ENCODE results near the gene TTLL10.

The TTLL10 gene

GRCh38 chr1:1200876-1201810 is 27.5 kb downstream of the TTLL10 start:
- DNase-seq (ENCODE audit: insufficient read length) (no peak), FAIRE-seq (peak; percentile 5)
- no peak for TF ChIP-seq POLR2AphosphoS5 (IDR thresholded peaks at IDR 0.05; ENCODE audit: low read depth, low read length)
- no peak for TF ChIP-seq TAF1 (IDR thresholded peaks at IDR 0.05; ENCODE audit: borderline replicate concordance, low read depth, low read length)
- TF ChIP-seq POLR2A (IDR thresholded peaks at IDR 0.05; ENCODE audit: low read depth, low read length): no peak

- no peak for DNase-seq (ENCODE audit: insufficient read length)
- TF ChIP-seq POLR2A (IDR thresholded peaks at IDR 0.05; ENCODE audit: low read depth, low read length) (no peak), TAF1 (IDR thresholded peaks at IDR 0.05; ENCODE audit: borderline replicate concordance, low read depth, low read length) (no peak), POLR2AphosphoS5 (IDR thresholded peaks at IDR 0.05; ENCODE audit: low read depth, low read length) (no peak)
- no peak for FAIRE-seq
Observed at GRCh38 chr1:1202831-1203560, 29.3 kb downstream of the TTLL10 start.

- no peak for DNase-seq (ENCODE audit: insufficient read length)
- FAIRE-seq: no peak
- TF ChIP-seq TAF1 (IDR thresholded peaks at IDR 0.05; ENCODE audit: borderline replicate concordance, low read depth, low read length) (no peak), POLR2A (IDR thresholded peaks at IDR 0.05; ENCODE audit: low read depth, low read length) (no peak), POLR2AphosphoS5 (IDR thresholded peaks at IDR 0.05; ENCODE audit: low read depth, low read length) (no peak)
Observed at GRCh38 chr1:1203561-1204424, 30.1 kb downstream of the TTLL10 start.

GRCh38 chr1:1204425-1204920 is 30.8 kb downstream of the TTLL10 start:
- DNase-seq (ENCODE audit: insufficient read length) (no peak), FAIRE-seq (no peak)

GRCh38 chr1:1204998-1205768 is 31.5 kb downstream of the TTLL10 start:
- TF ChIP-seq POLR2A (IDR thresholded peaks at IDR 0.05; ENCODE audit: low read depth, low read length) (no peak), TAF1 (IDR thresholded peaks at IDR 0.05; ENCODE audit: borderline replicate concordance, low read depth, low read length) (no peak), POLR2AphosphoS5 (IDR thresholded peaks at IDR 0.05; ENCODE audit: low read depth, low read length) (no peak)
- DNase-seq (ENCODE audit: insufficient read length): no peak
- no peak for FAIRE-seq

More at GRCh38 chr1:1204425-1204920, 30.8 kb downstream of the TTLL10 start:
- TF ChIP-seq POLR2A (IDR thresholded peaks at IDR 0.05; ENCODE audit: low read depth, low read length): no peak
- no peak for TF ChIP-seq TAF1 (IDR thresholded peaks at IDR 0.05; ENCODE audit: borderline replicate concordance, low read depth, low read length)
- TF ChIP-seq POLR2AphosphoS5 (IDR thresholded peaks at IDR 0.05; ENCODE audit: low read depth, low read length): no peak

GRCh38 chr1:1205769-1206375 is 32.2 kb downstream of the TTLL10 start:
- DNase-seq (ENCODE audit: insufficient read length) (no peak), FAIRE-seq (no peak)
- TF ChIP-seq TAF1 (IDR thresholded peaks at IDR 0.05; ENCODE audit: borderline replicate concordance, low read depth, low read length) (no peak), POLR2A (IDR thresholded peaks at IDR 0.05; ENCODE audit: low read depth, low read length) (no peak), POLR2AphosphoS5 (IDR thresholded peaks at IDR 0.05; ENCODE audit: low read depth, low read length) (no peak)

- FAIRE-seq: peak; percentile 70
- no peak for DNase-seq (ENCODE audit: insufficient read length)
Observed at GRCh38 chr1:1206376-1206965, 32.8 kb downstream of the TTLL10 start, which contains the start of gene TNFRSF18. Gene TNFRSF18, minus strand, starts transcription at chr1:1206592. Its CDS starts 21 bp downstream, at chr1:1206571.

GRCh38 chr1:1206966-1207531 is 33.4 kb downstream of the TTLL10 start:
- peak; percentile 51 for FAIRE-seq
- TF ChIP-seq POLR2A (IDR thresholded peaks at IDR 0.05; ENCODE audit: low read depth, low read length) (no peak), POLR2AphosphoS5 (IDR thresholded peaks at IDR 0.05; ENCODE audit: low read depth, low read length) (no peak), TAF1 (IDR thresholded peaks at IDR 0.05; ENCODE audit: borderline replicate concordance, low read depth, low read length) (no peak)
- no peak for DNase-seq (ENCODE audit: insufficient read length)

More at GRCh38 chr1:1206376-1206965, 32.8 kb downstream of the TTLL10 start, which contains the start of gene TNFRSF18:
- TF ChIP-seq POLR2A (IDR thresholded peaks at IDR 0.05; ENCODE audit: low read depth, low read length) (no peak), POLR2AphosphoS5 (IDR thresholded peaks at IDR 0.05; ENCODE audit: low read depth, low read length) (no peak), TAF1 (IDR thresholded peaks at IDR 0.05; ENCODE audit: borderline replicate concordance, low read depth, low read length) (no peak)

GRCh38 chr1:1207571-1207892 is 33.9 kb downstream of the TTLL10 start:
- TF ChIP-seq TAF1 (IDR thresholded peaks at IDR 0.05; ENCODE audit: borderline replicate concordance, low read depth, low read length): no peak
- TF ChIP-seq POLR2AphosphoS5 (IDR thresholded peaks at IDR 0.05; ENCODE audit: low read depth, low read length): no peak
- no peak for TF ChIP-seq POLR2A (IDR thresholded peaks at IDR 0.05; ENCODE audit: low read depth, low read length)
- DNase-seq (ENCODE audit: insufficient read length) (no peak), FAIRE-seq (no peak)
